ENCODE measurements around the gene CYP46A1.

The CYP46A1 gene

DNA sequence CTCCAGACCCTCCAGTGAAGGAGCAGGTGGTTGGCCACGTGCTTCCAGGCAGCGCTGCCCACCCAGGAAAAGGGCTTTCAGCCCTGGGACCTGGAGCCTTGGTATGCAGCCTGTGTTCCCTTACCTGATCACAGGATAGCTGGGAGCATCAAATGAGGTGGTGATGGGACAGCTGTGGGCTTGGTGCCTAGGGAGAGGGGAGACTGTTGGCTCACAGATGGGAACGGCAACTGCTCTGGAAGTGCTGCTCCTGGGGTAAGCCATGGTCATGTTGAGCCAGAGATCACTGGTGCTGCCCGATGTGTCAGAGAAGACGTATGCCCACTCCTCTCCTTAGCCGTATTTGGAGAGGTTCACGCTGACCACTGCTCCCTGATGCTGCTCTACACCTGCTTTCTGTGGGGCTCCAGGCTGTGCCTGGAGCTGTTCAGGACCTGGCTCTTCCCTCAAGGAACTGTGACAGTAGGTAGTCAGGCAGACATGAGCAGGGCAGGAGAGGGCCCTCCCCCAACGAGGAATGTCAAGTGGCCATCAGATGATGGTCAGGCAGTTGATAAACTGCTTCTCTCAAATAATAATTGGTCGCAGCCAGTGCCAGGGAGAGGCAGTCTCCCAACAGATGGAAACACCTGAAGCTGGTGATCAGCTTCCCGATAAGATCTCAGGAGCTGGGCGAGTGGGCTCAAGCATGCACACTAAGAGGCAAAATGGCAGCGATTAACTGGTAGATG, 2.8 kb upstream of the CYP46A1 start (continued):
- TF ChIP-seq, protein P1, sequence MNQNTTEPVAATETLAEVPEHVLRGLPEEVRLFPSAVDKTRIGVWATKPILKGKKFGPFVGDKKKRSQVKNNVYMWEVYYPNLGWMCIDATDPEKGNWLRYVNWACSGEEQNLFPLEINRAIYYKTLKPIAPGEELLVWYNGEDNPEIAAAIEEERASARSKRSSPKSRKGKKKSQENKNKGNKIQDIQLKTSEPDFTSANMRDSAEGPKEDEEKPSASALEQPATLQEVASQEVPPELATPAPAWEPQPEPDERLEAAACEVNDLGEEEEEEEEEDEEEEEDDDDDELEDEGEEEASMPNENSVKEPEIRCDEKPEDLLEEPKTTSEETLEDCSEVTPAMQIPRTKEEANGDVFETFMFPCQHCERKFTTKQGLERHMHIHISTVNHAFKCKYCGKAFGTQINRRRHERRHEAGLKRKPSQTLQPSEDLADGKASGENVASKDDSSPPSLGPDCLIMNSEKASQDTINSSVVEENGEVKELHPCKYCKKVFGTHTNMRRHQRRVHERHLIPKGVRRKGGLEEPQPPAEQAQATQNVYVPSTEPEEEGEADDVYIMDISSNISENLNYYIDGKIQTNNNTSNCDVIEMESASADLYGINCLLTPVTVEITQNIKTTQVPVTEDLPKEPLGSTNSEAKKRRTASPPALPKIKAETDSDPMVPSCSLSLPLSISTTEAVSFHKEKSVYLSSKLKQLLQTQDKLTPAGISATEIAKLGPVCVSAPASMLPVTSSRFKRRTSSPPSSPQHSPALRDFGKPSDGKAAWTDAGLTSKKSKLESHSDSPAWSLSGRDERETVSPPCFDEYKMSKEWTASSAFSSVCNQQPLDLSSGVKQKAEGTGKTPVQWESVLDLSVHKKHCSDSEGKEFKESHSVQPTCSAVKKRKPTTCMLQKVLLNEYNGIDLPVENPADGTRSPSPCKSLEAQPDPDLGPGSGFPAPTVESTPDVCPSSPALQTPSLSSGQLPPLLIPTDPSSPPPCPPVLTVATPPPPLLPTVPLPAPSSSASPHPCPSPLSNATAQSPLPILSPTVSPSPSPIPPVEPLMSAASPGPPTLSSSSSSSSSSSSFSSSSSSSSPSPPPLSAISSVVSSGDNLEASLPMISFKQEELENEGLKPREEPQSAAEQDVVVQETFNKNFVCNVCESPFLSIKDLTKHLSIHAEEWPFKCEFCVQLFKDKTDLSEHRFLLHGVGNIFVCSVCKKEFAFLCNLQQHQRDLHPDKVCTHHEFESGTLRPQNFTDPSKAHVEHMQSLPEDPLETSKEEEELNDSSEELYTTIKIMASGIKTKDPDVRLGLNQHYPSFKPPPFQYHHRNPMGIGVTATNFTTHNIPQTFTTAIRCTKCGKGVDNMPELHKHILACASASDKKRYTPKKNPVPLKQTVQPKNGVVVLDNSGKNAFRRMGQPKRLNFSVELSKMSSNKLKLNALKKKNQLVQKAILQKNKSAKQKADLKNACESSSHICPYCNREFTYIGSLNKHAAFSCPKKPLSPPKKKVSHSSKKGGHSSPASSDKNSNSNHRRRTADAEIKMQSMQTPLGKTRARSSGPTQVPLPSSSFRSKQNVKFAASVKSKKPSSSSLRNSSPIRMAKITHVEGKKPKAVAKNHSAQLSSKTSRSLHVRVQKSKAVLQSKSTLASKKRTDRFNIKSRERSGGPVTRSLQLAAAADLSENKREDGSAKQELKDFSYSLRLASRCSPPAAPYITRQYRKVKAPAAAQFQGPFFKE (tag by site-specific recombination; IDR thresholded peaks at IDR 0.05; ENCODE audit: borderline replicate concordance) = no peak

DNA sequence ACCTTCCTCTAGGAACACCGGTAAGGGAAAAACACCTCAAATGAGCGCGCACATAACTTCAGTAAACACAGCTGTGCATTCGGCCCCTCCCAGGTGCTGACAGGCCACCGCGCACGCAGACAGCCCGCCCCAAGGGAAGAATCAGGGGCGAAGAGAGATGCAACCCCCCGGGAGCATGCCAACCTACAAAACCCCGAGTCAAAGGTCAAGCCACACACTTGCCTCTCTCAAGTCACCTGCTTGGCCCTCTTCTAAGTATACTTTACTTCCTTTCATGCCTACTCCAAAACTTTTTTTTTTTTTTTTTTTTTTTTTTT, 2.3 kb upstream of the CYP46A1 start:
- H3K4me3 ChIP-seq (ENCODE audit: low read depth, low read length) = no peak overlapping the region
- H3K27ac ChIP-seq (ENCODE audit: extremely low read depth, low read depth, low read length) = no peak overlapping the region
- POLR2A ChIA-PET = interaction anchor here (1.2 kb wide), 1 partner anchor 255 kb away, joined by 3 read pairs; no protein-coding TSS in a partner anchor
- H3K36me3 ChIP-seq (ENCODE audit: control insufficient read depth in 2 of 2, insufficient read depth in 1 of 2, low read length in 2 of 2) = no peaks in the 10 kb centered on the region
- no peaks in the 10 kb centered on the region for H3K4me1 ChIP-seq (ENCODE audit: control insufficient read depth, insufficient read depth, low read length)
- no peaks in the 10 kb centered on the region for H3K9me3 ChIP-seq (ENCODE audit: control insufficient read depth, insufficient read depth, low read depth, low read length)
- TF ChIP-seq, protein P2, sequence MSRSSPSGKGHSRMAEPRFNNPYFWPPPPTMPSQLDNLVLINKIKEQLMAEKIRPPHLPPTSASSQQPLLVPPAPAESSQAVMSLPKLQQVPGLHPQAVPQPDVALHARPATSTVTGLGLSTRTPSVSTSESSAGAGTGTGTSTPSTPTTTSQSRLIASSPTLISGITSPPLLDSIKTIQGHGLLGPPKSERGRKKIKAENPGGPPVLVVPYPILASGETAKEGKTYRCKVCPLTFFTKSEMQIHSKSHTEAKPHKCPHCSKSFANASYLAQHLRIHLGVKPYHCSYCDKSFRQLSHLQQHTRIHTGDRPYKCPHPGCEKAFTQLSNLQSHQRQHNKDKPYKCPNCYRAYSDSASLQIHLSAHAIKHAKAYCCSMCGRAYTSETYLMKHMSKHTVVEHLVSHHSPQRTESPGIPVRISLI (tag by site-specific recombination; IDR thresholded peaks at IDR 0.05) = no peak
- no peak for TF ChIP-seq EGR2 (tag by site-specific recombination; IDR thresholded peaks at IDR 0.05; ENCODE audit: low read depth)
- TF ChIP-seq, protein P3, sequence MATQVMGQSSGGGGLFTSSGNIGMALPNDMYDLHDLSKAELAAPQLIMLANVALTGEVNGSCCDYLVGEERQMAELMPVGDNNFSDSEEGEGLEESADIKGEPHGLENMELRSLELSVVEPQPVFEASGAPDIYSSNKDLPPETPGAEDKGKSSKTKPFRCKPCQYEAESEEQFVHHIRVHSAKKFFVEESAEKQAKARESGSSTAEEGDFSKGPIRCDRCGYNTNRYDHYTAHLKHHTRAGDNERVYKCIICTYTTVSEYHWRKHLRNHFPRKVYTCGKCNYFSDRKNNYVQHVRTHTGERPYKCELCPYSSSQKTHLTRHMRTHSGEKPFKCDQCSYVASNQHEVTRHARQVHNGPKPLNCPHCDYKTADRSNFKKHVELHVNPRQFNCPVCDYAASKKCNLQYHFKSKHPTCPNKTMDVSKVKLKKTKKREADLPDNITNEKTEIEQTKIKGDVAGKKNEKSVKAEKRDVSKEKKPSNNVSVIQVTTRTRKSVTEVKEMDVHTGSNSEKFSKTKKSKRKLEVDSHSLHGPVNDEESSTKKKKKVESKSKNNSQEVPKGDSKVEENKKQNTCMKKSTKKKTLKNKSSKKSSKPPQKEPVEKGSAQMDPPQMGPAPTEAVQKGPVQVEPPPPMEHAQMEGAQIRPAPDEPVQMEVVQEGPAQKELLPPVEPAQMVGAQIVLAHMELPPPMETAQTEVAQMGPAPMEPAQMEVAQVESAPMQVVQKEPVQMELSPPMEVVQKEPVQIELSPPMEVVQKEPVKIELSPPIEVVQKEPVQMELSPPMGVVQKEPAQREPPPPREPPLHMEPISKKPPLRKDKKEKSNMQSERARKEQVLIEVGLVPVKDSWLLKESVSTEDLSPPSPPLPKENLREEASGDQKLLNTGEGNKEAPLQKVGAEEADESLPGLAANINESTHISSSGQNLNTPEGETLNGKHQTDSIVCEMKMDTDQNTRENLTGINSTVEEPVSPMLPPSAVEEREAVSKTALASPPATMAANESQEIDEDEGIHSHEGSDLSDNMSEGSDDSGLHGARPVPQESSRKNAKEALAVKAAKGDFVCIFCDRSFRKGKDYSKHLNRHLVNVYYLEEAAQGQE (tag by site-specific recombination; IDR thresholded peaks at IDR 0.05) = no peak
- TF ChIP-seq KLF16 (tag by site-specific recombination; IDR thresholded peaks at IDR 0.05) = no peak
- TF ChIP-seq, protein P4, sequence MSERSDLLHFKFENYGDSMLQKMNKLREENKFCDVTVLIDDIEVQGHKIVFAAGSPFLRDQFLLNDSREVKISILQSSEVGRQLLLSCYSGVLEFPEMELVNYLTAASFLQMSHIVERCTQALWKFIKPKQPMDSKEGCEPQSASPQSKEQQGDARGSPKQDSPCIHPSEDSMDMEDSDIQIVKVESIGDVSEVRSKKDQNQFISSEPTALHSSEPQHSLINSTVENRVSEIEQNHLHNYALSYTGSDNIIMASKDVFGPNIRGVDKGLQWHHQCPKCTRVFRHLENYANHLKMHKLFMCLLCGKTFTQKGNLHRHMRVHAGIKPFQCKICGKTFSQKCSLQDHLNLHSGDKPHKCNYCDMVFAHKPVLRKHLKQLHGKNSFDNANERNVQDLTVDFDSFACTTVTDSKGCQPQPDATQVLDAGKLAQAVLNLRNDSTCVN (tag by site-specific recombination; optimal IDR thresholded peaks at IDR 0.05) = no peak
- no peak for TF ChIP-seq ZNF843 (tag by site-specific recombination; IDR thresholded peaks at IDR 0.05)
- no peak for TF ChIP-seq ZNF175 (tag by site-specific recombination; IDR thresholded peaks at IDR 0.05)
- TF ChIP-seq KLF1 (tag by site-specific recombination; IDR thresholded peaks at IDR 0.05) = no peak
- TF ChIP-seq ZNF155 (tag by site-specific recombination; IDR thresholded peaks at IDR 0.05) = no peak
- TF ChIP-seq, protein P5, sequence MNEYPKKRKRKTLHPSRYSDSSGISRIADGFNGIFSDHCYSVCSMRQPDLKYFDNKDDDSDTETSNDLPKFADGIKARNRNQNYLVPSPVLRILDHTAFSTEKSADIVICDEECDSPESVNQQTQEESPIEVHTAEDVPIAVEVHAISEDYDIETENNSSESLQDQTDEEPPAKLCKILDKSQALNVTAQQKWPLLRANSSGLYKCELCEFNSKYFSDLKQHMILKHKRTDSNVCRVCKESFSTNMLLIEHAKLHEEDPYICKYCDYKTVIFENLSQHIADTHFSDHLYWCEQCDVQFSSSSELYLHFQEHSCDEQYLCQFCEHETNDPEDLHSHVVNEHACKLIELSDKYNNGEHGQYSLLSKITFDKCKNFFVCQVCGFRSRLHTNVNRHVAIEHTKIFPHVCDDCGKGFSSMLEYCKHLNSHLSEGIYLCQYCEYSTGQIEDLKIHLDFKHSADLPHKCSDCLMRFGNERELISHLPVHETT (tag by site-specific recombination; IDR thresholded peaks at IDR 0.05) = no peak
- CTCF ChIA-PET = interaction anchor here (1.1 to 1.4 kb wide), 2 partner anchors 74 to 221 kb away, joined by 3 to 4 read pairs; no protein-coding TSS in a partner anchor
